ENCODE data around the gene SEC14L5.

SEC14L5 gene

DNA sequence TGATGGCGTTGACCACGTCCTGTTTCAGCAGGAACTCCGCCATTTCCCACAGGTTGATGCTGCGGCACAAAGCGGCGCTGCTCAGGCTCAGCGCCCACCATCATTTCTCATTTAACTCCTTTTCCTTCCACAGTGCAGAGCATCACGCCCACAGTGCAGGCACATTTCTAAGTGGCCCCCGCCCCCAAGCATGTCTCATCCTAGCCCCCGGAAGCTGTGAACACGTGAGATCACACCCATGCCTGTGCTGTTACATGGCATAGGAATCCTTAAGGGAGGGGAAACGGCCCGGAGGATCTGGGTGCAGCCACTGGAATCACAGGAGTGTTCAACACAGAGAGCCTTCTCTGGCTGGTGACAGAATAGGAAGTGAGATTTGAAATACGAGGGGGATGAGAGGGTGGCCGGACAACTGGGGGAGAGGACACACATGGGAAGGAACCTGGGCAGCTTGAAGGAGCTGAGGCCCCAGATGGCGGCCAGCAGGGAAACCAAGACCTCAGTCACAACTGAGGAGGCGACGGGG is 70.9 kb downstream of the SEC14L5 start:
- Histone ChIP-seq H4K20me1 (ENCODE audit: insufficient read depth, low read length, poor library complexity, severe bottlenecking) (no peaks in the 10 kb centered on the region), H3K4me2 (ENCODE audit: low read depth, low read length, poor library complexity, severe bottlenecking) (no peak overlapping the region), H3K4me3 (ENCODE audit: low read length, poor library complexity, severe bottlenecking) (no peak overlapping the region), H3K36me3 (ENCODE audit: insufficient read depth, low read length) (no peaks in the 10 kb centered on the region), H3K9me3 (ENCODE audit: insufficient read depth, low read depth, low read length) (no peaks in the 10 kb centered on the region), H3F3A (ENCODE audit: low read depth) (no peaks in the 10 kb centered on the region), H3K79me2 (ENCODE audit: insufficient read depth, low read length) (no peaks in the 10 kb centered on the region), H3K27me3 (ENCODE audit: insufficient read depth, low read length, poor library complexity, severe bottlenecking) (no peaks in the 10 kb centered on the region), H3K9me2 (replicated peaks; ENCODE audit: low read depth, low read length) (no peaks in the 10 kb centered on the region), H3K9ac (ENCODE audit: low read depth, low read length, poor library complexity, severe bottlenecking) (no peak overlapping the region), H2AFZ (ENCODE audit: low read length) (no peak overlapping the region), H3K4me1 (ENCODE audit: insufficient read depth, low read length, poor library complexity, severe bottlenecking) (no peaks in the 10 kb centered on the region)
- TF ChIP-seq EZH2phosphoT487 (IDR thresholded peaks at IDR 0.05; ENCODE audit: borderline replicate concordance) = no peak
- TF ChIP-seq, protein P1, sequence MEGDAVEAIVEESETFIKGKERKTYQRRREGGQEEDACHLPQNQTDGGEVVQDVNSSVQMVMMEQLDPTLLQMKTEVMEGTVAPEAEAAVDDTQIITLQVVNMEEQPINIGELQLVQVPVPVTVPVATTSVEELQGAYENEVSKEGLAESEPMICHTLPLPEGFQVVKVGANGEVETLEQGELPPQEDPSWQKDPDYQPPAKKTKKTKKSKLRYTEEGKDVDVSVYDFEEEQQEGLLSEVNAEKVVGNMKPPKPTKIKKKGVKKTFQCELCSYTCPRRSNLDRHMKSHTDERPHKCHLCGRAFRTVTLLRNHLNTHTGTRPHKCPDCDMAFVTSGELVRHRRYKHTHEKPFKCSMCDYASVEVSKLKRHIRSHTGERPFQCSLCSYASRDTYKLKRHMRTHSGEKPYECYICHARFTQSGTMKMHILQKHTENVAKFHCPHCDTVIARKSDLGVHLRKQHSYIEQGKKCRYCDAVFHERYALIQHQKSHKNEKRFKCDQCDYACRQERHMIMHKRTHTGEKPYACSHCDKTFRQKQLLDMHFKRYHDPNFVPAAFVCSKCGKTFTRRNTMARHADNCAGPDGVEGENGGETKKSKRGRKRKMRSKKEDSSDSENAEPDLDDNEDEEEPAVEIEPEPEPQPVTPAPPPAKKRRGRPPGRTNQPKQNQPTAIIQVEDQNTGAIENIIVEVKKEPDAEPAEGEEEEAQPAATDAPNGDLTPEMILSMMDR (conservative IDR thresholded peaks at IDR 0.05; ENCODE audit: low read length) = no peak

DNA sequence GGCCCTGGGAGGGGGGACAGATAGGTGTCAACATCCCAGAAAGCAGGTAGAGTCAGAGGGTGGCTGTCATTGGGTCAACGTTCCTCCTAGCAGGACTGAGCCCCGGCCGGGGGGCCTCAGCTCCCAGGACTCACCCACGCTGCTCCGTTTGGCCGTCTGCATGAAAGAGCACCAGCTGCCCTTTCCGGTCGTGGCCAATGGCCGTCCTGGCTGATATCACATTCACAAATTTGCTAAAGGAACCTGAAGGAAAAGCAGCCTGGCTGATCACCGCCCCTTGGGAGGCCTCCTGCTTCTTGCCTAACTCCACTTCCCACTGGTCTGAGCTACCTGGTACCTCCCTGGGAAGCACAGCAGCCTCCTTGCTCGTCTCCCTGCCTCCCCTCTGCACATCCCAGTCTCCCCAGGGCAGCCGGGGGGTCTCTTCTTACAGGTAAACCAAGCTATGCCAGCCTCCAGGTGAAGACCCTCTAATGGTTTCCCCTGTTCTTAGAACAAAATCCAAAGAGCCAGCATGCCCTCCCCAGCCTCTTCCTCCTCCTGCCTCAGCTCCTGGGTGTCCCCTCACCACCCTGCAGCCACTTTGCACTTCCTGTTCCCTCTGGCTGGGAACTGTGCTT is 72.2 kb downstream of the SEC14L5 start:
- Histone ChIP-seq H3K27me3 (ENCODE audit: insufficient read depth, low read length, poor library complexity, severe bottlenecking) (no peaks in the 10 kb centered on the region), H3K79me2 (ENCODE audit: insufficient read depth, low read length) (no peaks in the 10 kb centered on the region), H3K9me2 (replicated peaks; ENCODE audit: low read depth, low read length) (no peaks in the 10 kb centered on the region), H3K36me3 (ENCODE audit: insufficient read depth, low read length) (no peaks in the 10 kb centered on the region), H3K4me1 (ENCODE audit: insufficient read depth, low read length, poor library complexity, severe bottlenecking) (no peaks in the 10 kb centered on the region), H2AFZ (ENCODE audit: low read length) (no peak overlapping the region), H3K4me3 (ENCODE audit: low read length, poor library complexity, severe bottlenecking) (no peak overlapping the region), H3K9me3 (ENCODE audit: insufficient read depth, low read depth, low read length) (no peaks in the 10 kb centered on the region), H4K20me1 (ENCODE audit: insufficient read depth, low read length, poor library complexity, severe bottlenecking) (no peaks in the 10 kb centered on the region), H3K9ac (ENCODE audit: low read depth, low read length, poor library complexity, severe bottlenecking) (no peak overlapping the region), H3K4me2 (ENCODE audit: low read depth, low read length, poor library complexity, severe bottlenecking) (no peak overlapping the region), H3F3A (ENCODE audit: low read depth) (no peaks in the 10 kb centered on the region)
- TF ChIP-seq, protein P1 (conservative IDR thresholded peaks at IDR 0.05; ENCODE audit: low read length) = no peak
- TF ChIP-seq EZH2phosphoT487 (IDR thresholded peaks at IDR 0.05; ENCODE audit: borderline replicate concordance) = no peak

DNA sequence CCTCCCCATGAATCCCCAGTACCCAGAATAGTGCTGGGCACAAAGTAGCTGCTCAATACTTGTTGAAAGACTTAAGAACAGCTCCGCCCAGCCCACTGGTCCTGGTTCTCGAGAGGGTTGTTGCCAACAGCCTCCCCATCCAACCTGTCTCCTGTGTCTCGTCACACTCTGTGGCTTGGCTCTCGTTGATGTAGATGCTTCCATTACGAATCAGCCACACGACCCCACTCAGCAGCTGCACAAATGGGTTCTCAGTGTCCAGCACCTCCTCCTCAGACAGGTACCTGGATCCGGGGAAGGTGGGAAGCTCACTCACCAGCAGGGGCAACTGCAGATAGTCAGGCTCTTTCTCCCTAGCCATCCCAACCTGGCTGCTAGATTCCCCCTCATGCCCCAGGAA is 73.5 kb downstream of the SEC14L5 start:
- Histone ChIP-seq H3K9me3 (ENCODE audit: insufficient read depth, low read depth, low read length) (no peaks in the 10 kb centered on the region), H3K4me2 (ENCODE audit: low read depth, low read length, poor library complexity, severe bottlenecking) (no peak overlapping the region), H2AFZ (ENCODE audit: low read length) (no peak overlapping the region), H3K4me1 (ENCODE audit: insufficient read depth, low read length, poor library complexity, severe bottlenecking) (no peaks in the 10 kb centered on the region), H3K9ac (ENCODE audit: low read depth, low read length, poor library complexity, severe bottlenecking) (no peak overlapping the region), H3K36me3 (ENCODE audit: insufficient read depth, low read length) (no peaks in the 10 kb centered on the region), H4K20me1 (ENCODE audit: insufficient read depth, low read length, poor library complexity, severe bottlenecking) (no peaks in the 10 kb centered on the region), H3F3A (ENCODE audit: low read depth) (no peaks in the 10 kb centered on the region), H3K4me3 (ENCODE audit: low read length, poor library complexity, severe bottlenecking) (no peak overlapping the region), H3K9me2 (replicated peaks; ENCODE audit: low read depth, low read length) (no peaks in the 10 kb centered on the region), H3K79me2 (ENCODE audit: insufficient read depth, low read length) (no peaks in the 10 kb centered on the region), H3K27me3 (ENCODE audit: insufficient read depth, low read length, poor library complexity, severe bottlenecking) (no peaks in the 10 kb centered on the region)
- no peak for TF ChIP-seq EZH2phosphoT487 (IDR thresholded peaks at IDR 0.05; ENCODE audit: borderline replicate concordance)
- TF ChIP-seq, protein P1 (conservative IDR thresholded peaks at IDR 0.05; ENCODE audit: low read length) = no peak

Data from Loucy (cell line).